ENCODE data around the gene XK. TPM values are rescaled to one million over a fixed set of nuclear protein-coding genes. Genes with fewer than 3 reads are reported as not detected.

The XK gene
- total and polyA plus RNA-seq, 8 donors: 1.1 to 47.7 (median 13.9) TPM

- TF ChIP-seq POLR2AphosphoS5 (IDR thresholded peaks at IDR 0.05) (no peak), POLR2A (IDR thresholded peaks at IDR 0.05) (no peak), CTCF (IDR thresholded peaks at IDR 0.05) (no peak), EP300 (IDR thresholded peaks at IDR 0.05) (no peak)
- Histone ChIP-seq H3K27ac (no peak overlapping the region), H3K9me3 (no peaks in the 10 kb centered on the region), H3K36me3 (no peaks in the 10 kb centered on the region), H3K4me1 (no peaks in the 10 kb centered on the region), H3K27me3 (no peaks in the 10 kb centered on the region), H3K4me3 (no peak overlapping the region)
- WGBS, 5 donors: 44 to 80% (median 70%) methylated on average over 3 of the region's 3 CpGs
- intact Hi-C loops (cut with DNase I; ENCODE audit: low total_unique reads): no loop called here
- DNase-seq: no peak
Observed at GRCh38 chrX:37712458-37712857, 26.9 kb downstream of the XK start.

DNA sequence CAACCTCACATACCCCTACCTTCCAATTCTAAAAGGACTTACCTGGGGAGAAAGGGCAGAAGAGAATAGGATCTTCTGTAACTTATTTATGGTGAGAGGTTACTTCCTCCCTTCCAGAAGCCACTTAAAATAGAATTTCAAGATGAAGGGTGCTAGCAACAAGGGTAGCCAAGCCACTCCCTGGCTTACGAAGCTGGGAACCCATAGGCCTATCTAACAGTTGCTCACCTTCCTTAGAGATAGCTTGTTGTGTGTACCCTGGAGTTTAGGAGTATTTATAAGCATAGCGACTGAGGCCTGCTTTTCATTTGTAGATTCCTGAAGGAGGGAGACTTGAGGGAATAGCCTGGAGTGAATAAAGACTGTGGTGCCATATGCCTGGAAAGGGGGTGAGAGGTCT lies 28.9 kb downstream of the XK start:
- Histone ChIP-seq H3K27me3 (no peaks in the 10 kb centered on the region), H3K36me3 (no peaks in the 10 kb centered on the region), H3K27ac (no peak overlapping the region), H3K9me3 (peaks cover 0 to 9% (median 0%) of the 10 kb centered on the region in 4 donors), H3K4me1 (no peaks in the 10 kb centered on the region), H3K4me3 (no peak overlapping the region)
- WGBS, 5 donors: 57 to 89% (median 85%) methylated on average over 2 of the region's 2 CpGs
- intact Hi-C loops (cut with DNase I; ENCODE audit: low total_unique reads): no loop called here
- TF ChIP-seq CTCF (IDR thresholded peaks at IDR 0.05) (no peak), POLR2AphosphoS5 (IDR thresholded peaks at IDR 0.05) (no peak), EP300 (IDR thresholded peaks at IDR 0.05) (no peak), POLR2A (IDR thresholded peaks at IDR 0.05) (no peak)
- DNase-seq: no peak

DNA sequence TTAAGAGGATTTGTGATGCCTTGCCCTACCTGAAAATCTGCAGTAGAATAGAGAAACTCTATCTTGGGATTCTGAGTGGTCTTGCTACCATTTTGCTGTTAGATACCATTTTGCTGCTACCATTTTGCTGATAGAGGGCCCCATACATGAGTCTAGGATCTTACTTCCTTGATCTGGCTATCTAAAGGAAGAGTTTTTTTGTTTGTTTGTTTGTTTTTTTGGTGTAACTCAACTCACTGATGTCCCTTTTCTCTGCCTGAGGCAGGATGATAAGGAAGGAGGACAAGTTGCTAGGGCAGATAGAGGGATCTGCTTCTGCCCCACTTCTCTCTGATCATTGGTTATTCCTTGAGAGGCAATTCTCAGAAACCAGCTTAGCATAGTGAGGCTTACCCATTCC lies 31.0 kb downstream of the XK start:
- intact Hi-C loops (cut with DNase I; ENCODE audit: low total_unique reads): no loop called here

GRCh38 chrX:37717708-37718107 lies 32.1 kb downstream of the XK start:
- Histone ChIP-seq H3K4me1 (no peaks in the 10 kb centered on the region), H3K4me3 (no peak overlapping the region), H3K9me3 (peaks cover 0 to 9% (median 0%) of the 10 kb centered on the region in 4 donors), H3K27ac (no peak overlapping the region), H3K36me3 (no peaks in the 10 kb centered on the region), H3K27me3 (no peaks in the 10 kb centered on the region)
- intact Hi-C loops (cut with DNase I; ENCODE audit: low total_unique reads): no loop called here
- DNase-seq: no peak
- TF ChIP-seq POLR2A (IDR thresholded peaks at IDR 0.05) (no peak), POLR2AphosphoS5 (IDR thresholded peaks at IDR 0.05) (no peak), CTCF (IDR thresholded peaks at IDR 0.05) (no peak), EP300 (IDR thresholded peaks at IDR 0.05) (no peak)
- WGBS, 5 donors: 22 to 48% (median 38%) methylated on average over 1 of the region's 1 CpG

More for the DNA sequence above, 31.0 kb downstream of the XK start:
- DNase-seq: no peak
- H3K27me3 ChIP-seq: no peaks in the 10 kb centered on the region
- H3K4me3 ChIP-seq: no peak overlapping the region
- no peak for TF ChIP-seq CTCF (IDR thresholded peaks at IDR 0.05)
- TF ChIP-seq POLR2A (IDR thresholded peaks at IDR 0.05): no peak
- TF ChIP-seq POLR2AphosphoS5 (IDR thresholded peaks at IDR 0.05): no peak
- TF ChIP-seq EP300 (IDR thresholded peaks at IDR 0.05): no peak
- H3K27ac ChIP-seq: no peak overlapping the region
- H3K4me1 ChIP-seq: no peaks in the 10 kb centered on the region
- peaks cover 0 to 9% (median 0%) of the 10 kb centered on the region in 4 donors for H3K9me3 ChIP-seq
- no peaks in the 10 kb centered on the region for H3K36me3 ChIP-seq

Measured in stomach (tissue), 9 donors.